IMR-90 (cell line): ENCODE results near the gene ACE.

Source experiments
- CEBPB ChIP-seq: IDR thresholded peaks from 2 replicates; pipeline ENCODE4 v1.6.1; 2012; ENCODE audit warnings: low read depth, low read length, improper control_type of control experiment
- CTCF ChIP-seq: conservative IDR thresholded peaks from 2 replicates; pipeline ENCODE4 v1.5.1; 2012; ENCODE audit warnings: mild to moderate bottlenecking, low read depth, low read length, improper control_type of control experiment
- ELK1 ChIP-seq: fragments of 150-350 bp; IDR thresholded peaks from 2 replicates; pipeline ENCODE4 v1.6.1; 2016; ENCODE audit warnings: low read depth, mild to moderate bottlenecking, low read length, moderate library complexity, borderline replicate concordance
- MAFK ChIP-seq: IDR thresholded peaks from 2 replicates; pipeline ENCODE4 v1.6.1; 2012; ENCODE audit warnings: low read depth, low read length, improper control_type of control experiment
- MAZ ChIP-seq: IDR thresholded peaks from 2 replicates; pipeline ENCODE4 v1.6.1; 2012; ENCODE audit warnings: low read depth, mild to moderate bottlenecking, low read length, improper control_type of control experiment, moderate library complexity, borderline replicate concordance
- MXI1 ChIP-seq: IDR thresholded peaks from 2 replicates; pipeline ENCODE4 v1.6.1; 2012; ENCODE audit warnings: low read depth, mild to moderate bottlenecking, low read length, moderate library complexity, borderline replicate concordance
- NFE2L2 ChIP-seq: fragments of 150-350 bp; IDR thresholded peaks from 2 replicates; pipeline ENCODE4 v1.6.1; 2016; ENCODE audit warnings: low read depth, mild to moderate bottlenecking, low read length
- POLR2A ChIP-seq: IDR thresholded peaks from 2 replicates; pipeline ENCODE4 v1.6.1; 2012; ENCODE audit warnings: mild to moderate bottlenecking, low read depth, low read length
- RAD21 ChIP-seq: IDR thresholded peaks from 2 replicates; pipeline ENCODE4 v1.6.1; 2012; ENCODE audit warnings: low read length, improper control_type of control experiment
- RCOR1 ChIP-seq: IDR thresholded peaks from 2 replicates; pipeline ENCODE4 v1.6.1; 2012; ENCODE audit warnings: mild to moderate bottlenecking, low read length, improper control_type of control experiment; ENCODE audit not compliant: insufficient replicate concordance
- RFX5 ChIP-seq: IDR thresholded peaks from 2 replicates; pipeline ENCODE4 v1.8.0; 2012; ENCODE audit warnings: low read depth, mild to moderate bottlenecking, low read length, moderate library complexity

- peak; percentile 26 for TF ChIP-seq CTCF
- no peak for TF ChIP-seq MXI1
- no peak for TF ChIP-seq RAD21
- TF ChIP-seq POLR2A = no peak
- no peak for TF ChIP-seq RFX5
- TF ChIP-seq CEBPB = no peak
- TF ChIP-seq NFE2L2 = no peak
- TF ChIP-seq ELK1 = no peak
- no peak for TF ChIP-seq RCOR1
- TF ChIP-seq MAZ = no peak
- TF ChIP-seq MAFK = no peak
Measured at GRCh38 chr17:63497708-63498483, 21.0 kb downstream of the ACE start.
